GM12878 (cell line): ENCODE results near the gene CAPN15. TPM values are rescaled to one million over a fixed set of nuclear protein-coding genes. Genes with fewer than 3 reads are reported as not detected.

Experiments used
- ATAC-seq: fragments of 200-7000 bp; cut with Tn5 transposase; 3 replicates; pipeline ENCODE4 v1.9.1; 2020; ENCODE audit warnings: mild to moderate bottlenecking, moderate library complexity
- BruUV-seq: library from RNA; stranded (reverse); fragments of 400-500 nt; replicated peaks from 2 replicates; lab custom pipeline; 2021; lab: Mats Ljungman, UMichigan
- CTCF ChIA-PET: fragments of 300-600 bp; sonication (Branson Sonifier 250); formaldehyde crosslinking; extraction: SDS; loops from one replicate; lab custom pipeline; 2021; ENCODE audit warnings: inconsistent platforms; lab: Yijun Ruan, JAX
- POLR2A ChIA-PET: fragments of 350-600 bp; formaldehyde crosslinking; extraction: SDS; loops from one replicate; lab custom pipeline; 2021; ENCODE audit warnings: inconsistent platforms; lab: Charles Lee
- RAD21 ChIA-PET: fragments of 300-600 bp; sonication (Branson Sonifier 250); formaldehyde crosslinking; loops from one replicate; lab custom pipeline; 2023; ENCODE audit warnings: antibody characterized with exemption; ENCODE audit not compliant: unreplicated experiment; lab: Charles Lee
- SMC1A ChIA-PET: fragments of 300-600 bp; sonication (Branson Sonifier 250); formaldehyde crosslinking; loops from one replicate; lab custom pipeline; 2023; ENCODE audit not compliant: unreplicated experiment, uncharacterized antibody; lab: Charles Lee
- DNase-seq: peaks from one replicate; pipeline ENCODE4 v3.0.0-alpha.2; 2011; ENCODE audit warnings: low read depth, low spot score
- FAIRE-seq: peaks from 3 replicates; lab custom pipeline; 2011; peaks lifted over from hg19 to GRCh38; lab: Jason Lieb, UNC
- H2AFZ ChIP-seq: 2 replicates; pipeline ENCODE4 v1.6.0; 2011; ENCODE audit warnings: low read depth, low read length, control low read depth; ENCODE audit not compliant: control insufficient read depth
- H3K27ac ChIP-seq: 2 replicates; pipeline ENCODE4 v1.5.1; 2011; ENCODE audit warnings: control low read depth; ENCODE audit not compliant: control insufficient read depth, insufficient read depth
- H3K27me3 ChIP-seq, 2 experiments: replicated peaks in 1 of 2; 2 replicates each; pipeline versions ENCODE4 v1.6.0 to v1.6.1; 2011; ENCODE audit warnings: low read length in 1 of 2; ENCODE audit not compliant: control insufficient read depth in 2 of 2, insufficient read depth in 2 of 2
- H3K36me3 ChIP-seq, 2 experiments: 2 replicates each; pipeline ENCODE4 v1.5.1; 2011; ENCODE audit warnings: low read length in 1 of 2; ENCODE audit not compliant: control insufficient read depth in 2 of 2, insufficient read depth in 2 of 2
- H3K4me1 ChIP-seq: 2 replicates; pipeline ENCODE4 v1.6.1; 2011; ENCODE audit warnings: mild to moderate bottlenecking, low read length, moderate library complexity, mixed read lengths; ENCODE audit not compliant: control insufficient read depth, insufficient read depth
- H3K4me2 ChIP-seq: 2 replicates; pipeline ENCODE4 v1.6.0; 2011; ENCODE audit warnings: control low read depth; ENCODE audit not compliant: control insufficient read depth, insufficient read depth
- H3K4me3 ChIP-seq: fragments of 200-600 bp; sonication (generic); 2 replicates; pipeline ENCODE4 v1.5.1; 2016
- H3K79me2 ChIP-seq: 2 replicates; pipeline ENCODE4 v1.6.0; 2011; ENCODE audit warnings: low read length; ENCODE audit not compliant: control insufficient read depth, insufficient read depth
- H3K9ac ChIP-seq: 2 replicates; pipeline ENCODE4 v1.8.0; 2011; ENCODE audit warnings: low read length, control low read depth, mixed read lengths; ENCODE audit not compliant: control insufficient read depth, insufficient read depth
- H3K9me3 ChIP-seq: replicated peaks from 3 replicates; pipeline ENCODE4 v1.5.1; 2011; ENCODE audit warnings: mild to moderate bottlenecking, low read length; ENCODE audit not compliant: control insufficient read depth, insufficient read depth
- H4K20me1 ChIP-seq: 2 replicates; pipeline ENCODE4 v1.6.0; 2011; ENCODE audit not compliant: control insufficient read depth, insufficient read depth
- ESRRA ChIP-seq: IDR thresholded peaks from 2 replicates; pipeline ENCODE4 v1.6.1; 2012; ENCODE audit warnings: mild to moderate bottlenecking, low read length, improper control_type of control experiment
- HDAC2 ChIP-seq: fragments of 200-600 bp; sonication (generic); IDR thresholded peaks from 2 replicates; pipeline ENCODE4 v1.6.1; 2017
- KAT2A ChIP-seq: conservative IDR thresholded peaks from 2 replicates; pipeline ENCODE4 v1.6.1; 2011; ENCODE audit warnings: low read depth, low read length; ENCODE audit not compliant: control insufficient read depth
- MXI1 ChIP-seq: fragments of 150-350 bp; IDR thresholded peaks from 2 replicates; pipeline ENCODE4 v1.6.1; 2011; ENCODE audit warnings: low read depth, mild to moderate bottlenecking, inconsistent platforms, low read length, improper control_type of control experiment
- POLR2AphosphoS2 ChIP-seq: IDR thresholded peaks from 2 replicates; pipeline ENCODE4 v1.6.1; 2011; ENCODE audit warnings: low read depth, mild to moderate bottlenecking, low read length, improper control_type of control experiment, moderate library complexity
- ZNF622 ChIP-seq: fragments of 450-650 bp; IDR thresholded peaks from 2 replicates; pipeline ENCODE4 v1.6.1; 2017; ENCODE audit warnings: mild to moderate bottlenecking, inconsistent platforms
- WGBS: methylation state at CpG from one replicate; pipeline ENCODE4 v1.1.6; 2016; ENCODE audit warnings: low lambda C conversion rate; ENCODE audit not compliant: insufficient replicate concordance, insufficient coverage; ENCODE audit errors: missing lambda C conversion rate; 5-methylcytosine and 5-hydroxymethylcytosine counted together
- in situ Hi-C: fragments of 300-500 bp; cut with MboI; formaldehyde crosslinking; loops from 9 replicates; pipeline ENCODE4 v1.14.3; 2018; ENCODE audit warnings: mixed read lengths
- intact Hi-C: fragments of 100-400 bp; cut with micrococcal nuclease; formaldehyde crosslinking; loops from one replicate; pipeline ENCODE4 v1.14.2; 2022; ENCODE audit not compliant: unreplicated experiment
- polyA plus RNA-seq, 11 experiments: library from polyadenylated mRNA; depleted of rRNA in 4 of 11; unstranded in 6 of 11; stranded (reverse) in 5 of 11; fragments of >200 nt; fragmentation: Nextera tagmentation in 4 of 11; fragmentation: Illumina TruSeq in 1 of 11; extraction: Ambion mirVana in 4 of 11; extraction: Trizol in 1 of 11; gene quantifications; 1 replicate in 1 of 11; 2 replicates in 10 of 11; pipeline versions ENCODE4 v1.2.1 to v1.2.3, GENCODE V29; 2011 to 2016; ENCODE audit warnings: inconsistent platforms in 2 of 11, missing spikeins in 2 of 11, low read depth in 1 of 11
- total RNA-seq, 4 experiments: library from RNA; depleted of rRNA in 3 of 4; stranded (reverse); fragments of >200 nt in 3 of 4; fragmentation: Illumina TruSeq in 1 of 4; extraction: Trizol in 1 of 4; gene quantifications; 2 replicates each; pipeline versions ENCODE4 v1.2.1 to v1.2.3, GENCODE V29; 2013 to 2021
- TF ChIP-seq, protein P1 (sequence below): IDR thresholded peaks from 2 replicates; pipeline ENCODE4 v1.6.1; 2011; ENCODE audit warnings: borderline replicate concordance, low read depth, mild to moderate bottlenecking, moderate library complexity, low read length; ENCODE audit not compliant: insufficient read depth, poor library complexity, severe bottlenecking
- TF ChIP-seq, protein P2 (sequence below): IDR thresholded peaks from 2 replicates; pipeline ENCODE4 v1.6.1; 2012; ENCODE audit warnings: low read depth, low read length, improper control_type of control experiment
- TF ChIP-seq, protein P3 (sequence below): IDR thresholded peaks from 2 replicates; pipeline ENCODE4 v1.6.1; 2012; ENCODE audit warnings: low read depth, low read length, improper control_type of control experiment
- TF ChIP-seq, protein P4 (sequence below): fragments of 450-650 bp; IDR thresholded peaks from 2 replicates; pipeline ENCODE4 v1.6.1; 2016; ENCODE audit warnings: mild to moderate bottlenecking
- TF ChIP-seq, protein P5 (sequence below): IDR thresholded peaks from 2 replicates; pipeline ENCODE4 v1.6.1; 2012; ENCODE audit warnings: improper control_type of control experiment, low read depth, low read length; ENCODE audit not compliant: insufficient replicate concordance

Gene CAPN15
- total and polyA plus RNA-seq, 10 of the 15 experiments (the other 5 are each of a cell fraction or from before 2014, with no cell fraction given): 0.40 to 78.5 (median 8.3) TPM

DNA sequence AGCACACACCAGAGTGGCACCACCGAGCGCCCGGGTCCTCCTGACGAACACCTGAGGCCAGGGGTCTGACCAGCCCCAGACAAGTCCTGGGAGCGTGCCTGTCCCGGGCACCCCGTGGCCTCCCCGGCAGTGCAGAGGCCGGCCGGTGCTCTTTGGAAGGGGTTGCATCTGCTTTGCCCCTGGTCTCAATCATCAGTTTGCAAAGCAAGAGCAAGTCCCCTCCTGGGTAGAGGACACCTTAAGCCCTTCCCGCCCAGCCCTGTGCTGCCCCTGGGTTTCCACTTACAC, 11.6 kb upstream of the CAPN15 start (continued):
- TF ChIP-seq, protein P1, sequence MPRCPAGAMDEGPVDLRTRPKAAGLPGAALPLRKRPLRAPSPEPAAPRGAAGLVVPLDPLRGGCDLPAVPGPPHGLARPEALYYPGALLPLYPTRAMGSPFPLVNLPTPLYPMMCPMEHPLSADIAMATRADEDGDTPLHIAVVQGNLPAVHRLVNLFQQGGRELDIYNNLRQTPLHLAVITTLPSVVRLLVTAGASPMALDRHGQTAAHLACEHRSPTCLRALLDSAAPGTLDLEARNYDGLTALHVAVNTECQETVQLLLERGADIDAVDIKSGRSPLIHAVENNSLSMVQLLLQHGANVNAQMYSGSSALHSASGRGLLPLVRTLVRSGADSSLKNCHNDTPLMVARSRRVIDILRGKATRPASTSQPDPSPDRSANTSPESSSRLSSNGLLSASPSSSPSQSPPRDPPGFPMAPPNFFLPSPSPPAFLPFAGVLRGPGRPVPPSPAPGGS: no peak
- TF ChIP-seq, protein P2, sequence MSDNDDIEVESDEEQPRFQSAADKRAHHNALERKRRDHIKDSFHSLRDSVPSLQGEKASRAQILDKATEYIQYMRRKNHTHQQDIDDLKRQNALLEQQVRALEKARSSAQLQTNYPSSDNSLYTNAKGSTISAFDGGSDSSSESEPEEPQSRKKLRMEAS: no peak
- TF ChIP-seq MXI1: no peak
- TF ChIP-seq ZNF622: no peak
- TF ChIP-seq, protein P3, sequence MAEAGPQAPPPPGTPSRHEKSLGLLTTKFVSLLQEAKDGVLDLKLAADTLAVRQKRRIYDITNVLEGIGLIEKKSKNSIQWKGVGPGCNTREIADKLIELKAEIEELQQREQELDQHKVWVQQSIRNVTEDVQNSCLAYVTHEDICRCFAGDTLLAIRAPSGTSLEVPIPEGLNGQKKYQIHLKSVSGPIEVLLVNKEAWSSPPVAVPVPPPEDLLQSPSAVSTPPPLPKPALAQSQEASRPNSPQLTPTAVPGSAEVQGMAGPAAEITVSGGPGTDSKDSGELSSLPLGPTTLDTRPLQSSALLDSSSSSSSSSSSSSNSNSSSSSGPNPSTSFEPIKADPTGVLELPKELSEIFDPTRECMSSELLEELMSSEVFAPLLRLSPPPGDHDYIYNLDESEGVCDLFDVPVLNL: no peak

DNA sequence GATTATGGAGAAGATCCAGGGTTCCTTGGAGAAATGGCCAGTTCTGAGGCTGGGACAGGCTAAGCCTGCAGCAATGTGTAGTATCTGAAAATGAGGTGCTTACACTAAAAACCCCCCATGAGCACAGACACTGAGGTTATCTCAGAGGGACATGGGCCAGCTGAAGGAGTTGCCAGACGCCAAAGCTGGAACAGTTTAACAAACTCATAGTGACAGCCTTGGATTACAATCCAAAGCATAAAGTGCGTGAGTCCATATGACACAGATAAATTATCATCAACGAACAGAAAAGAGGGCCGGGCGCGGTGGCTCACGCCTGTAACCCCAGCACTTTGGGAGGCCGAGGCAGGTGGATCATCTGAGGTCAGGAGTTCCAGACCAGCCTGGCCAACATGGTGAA, 11.2 kb upstream of the CAPN15 start:
- in situ Hi-C loops (no loop called here), intact Hi-C loops (no loop called here)
- ChIA-PET SMC1A (no interaction called here), RAD21 (no interaction called here), CTCF (interaction anchor here (2.2 kb wide), 1 partner anchor 10 kb away, joined by 6 read pairs; no protein-coding TSS in a partner anchor), POLR2A (no interaction called here)
- no peaks in the 10 kb centered on the region for H3K27me3 ChIP-seq
- H3K9me3 ChIP-seq: no peaks in the 10 kb centered on the region
- H2AFZ ChIP-seq: no peak overlapping the region
- H3K4me1 ChIP-seq: no peaks in the 10 kb centered on the region
- H3K36me3 ChIP-seq: peaks cover 0 to 2% of the 10 kb centered on the region in 2 experiments; a peak in 3 of 4 replicates
- DNase-seq (no peak), FAIRE-seq (no peak), ATAC-seq (no peak)
- no peak overlapping the region for H3K27ac ChIP-seq
- H3K79me2 ChIP-seq: no peaks in the 10 kb centered on the region
- H3K4me2 ChIP-seq: no peak overlapping the region
- no peaks in the 10 kb centered on the region for H4K20me1 ChIP-seq
- 97% methylated on average over 8 of the region's 8 CpGs for WGBS
- no peak overlapping the region for H3K9ac ChIP-seq
- H3K4me3 ChIP-seq: no peak overlapping the region
- BruUV-seq: no TSS peak
- TF ChIP-seq HDAC2 (no peak), POLR2AphosphoS2 (no peak), ESRRA (no peak), KAT2A (no peak)
- TF ChIP-seq, protein P4, sequence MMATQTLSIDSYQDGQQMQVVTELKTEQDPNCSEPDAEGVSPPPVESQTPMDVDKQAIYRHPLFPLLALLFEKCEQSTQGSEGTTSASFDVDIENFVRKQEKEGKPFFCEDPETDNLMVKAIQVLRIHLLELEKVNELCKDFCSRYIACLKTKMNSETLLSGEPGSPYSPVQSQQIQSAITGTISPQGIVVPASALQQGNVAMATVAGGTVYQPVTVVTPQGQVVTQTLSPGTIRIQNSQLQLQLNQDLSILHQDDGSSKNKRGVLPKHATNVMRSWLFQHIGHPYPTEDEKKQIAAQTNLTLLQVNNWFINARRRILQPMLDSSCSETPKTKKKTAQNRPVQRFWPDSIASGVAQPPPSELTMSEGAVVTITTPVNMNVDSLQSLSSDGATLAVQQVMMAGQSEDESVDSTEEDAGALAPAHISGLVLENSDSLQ: no peak
- TF ChIP-seq, protein P5, sequence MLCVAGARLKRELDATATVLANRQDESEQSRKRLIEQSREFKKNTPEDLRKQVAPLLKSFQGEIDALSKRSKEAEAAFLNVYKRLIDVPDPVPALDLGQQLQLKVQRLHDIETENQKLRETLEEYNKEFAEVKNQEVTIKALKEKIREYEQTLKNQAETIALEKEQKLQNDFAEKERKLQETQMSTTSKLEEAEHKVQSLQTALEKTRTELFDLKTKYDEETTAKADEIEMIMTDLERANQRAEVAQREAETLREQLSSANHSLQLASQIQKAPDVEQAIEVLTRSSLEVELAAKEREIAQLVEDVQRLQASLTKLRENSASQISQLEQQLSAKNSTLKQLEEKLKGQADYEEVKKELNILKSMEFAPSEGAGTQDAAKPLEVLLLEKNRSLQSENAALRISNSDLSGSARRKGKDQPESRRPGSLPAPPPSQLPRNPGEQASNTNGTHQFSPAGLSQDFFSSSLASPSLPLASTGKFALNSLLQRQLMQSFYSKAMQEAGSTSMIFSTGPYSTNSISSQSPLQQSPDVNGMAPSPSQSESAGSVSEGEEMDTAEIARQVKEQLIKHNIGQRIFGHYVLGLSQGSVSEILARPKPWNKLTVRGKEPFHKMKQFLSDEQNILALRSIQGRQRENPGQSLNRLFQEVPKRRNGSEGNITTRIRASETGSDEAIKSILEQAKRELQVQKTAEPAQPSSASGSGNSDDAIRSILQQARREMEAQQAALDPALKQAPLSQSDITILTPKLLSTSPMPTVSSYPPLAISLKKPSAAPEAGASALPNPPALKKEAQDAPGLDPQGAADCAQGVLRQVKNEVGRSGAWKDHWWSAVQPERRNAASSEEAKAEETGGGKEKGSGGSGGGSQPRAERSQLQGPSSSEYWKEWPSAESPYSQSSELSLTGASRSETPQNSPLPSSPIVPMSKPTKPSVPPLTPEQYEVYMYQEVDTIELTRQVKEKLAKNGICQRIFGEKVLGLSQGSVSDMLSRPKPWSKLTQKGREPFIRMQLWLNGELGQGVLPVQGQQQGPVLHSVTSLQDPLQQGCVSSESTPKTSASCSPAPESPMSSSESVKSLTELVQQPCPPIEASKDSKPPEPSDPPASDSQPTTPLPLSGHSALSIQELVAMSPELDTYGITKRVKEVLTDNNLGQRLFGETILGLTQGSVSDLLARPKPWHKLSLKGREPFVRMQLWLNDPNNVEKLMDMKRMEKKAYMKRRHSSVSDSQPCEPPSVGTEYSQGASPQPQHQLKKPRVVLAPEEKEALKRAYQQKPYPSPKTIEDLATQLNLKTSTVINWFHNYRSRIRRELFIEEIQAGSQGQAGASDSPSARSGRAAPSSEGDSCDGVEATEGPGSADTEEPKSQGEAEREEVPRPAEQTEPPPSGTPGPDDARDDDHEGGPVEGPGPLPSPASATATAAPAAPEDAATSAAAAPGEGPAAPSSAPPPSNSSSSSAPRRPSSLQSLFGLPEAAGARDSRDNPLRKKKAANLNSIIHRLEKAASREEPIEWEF: no peak
